ENCODE data around the gene TSPAN12.

- TF ChIP-seq CTCF (conservative IDR thresholded peaks at IDR 0.05; ENCODE audit: low read depth, low read length) (no peak), FOS (IDR thresholded peaks at IDR 0.05; ENCODE audit: low read depth, low read length) (no peak)
Observed at GRCh38 chr7:120862987-120863590, 5.1 kb upstream of the TSPAN12 start.
